Measurements from ENCODE around the gene PPP2R3A. TPM values are rescaled to one million over a fixed set of nuclear protein-coding genes. Genes with fewer than 3 reads are reported as not detected.

The PPP2R3A gene, protein sequence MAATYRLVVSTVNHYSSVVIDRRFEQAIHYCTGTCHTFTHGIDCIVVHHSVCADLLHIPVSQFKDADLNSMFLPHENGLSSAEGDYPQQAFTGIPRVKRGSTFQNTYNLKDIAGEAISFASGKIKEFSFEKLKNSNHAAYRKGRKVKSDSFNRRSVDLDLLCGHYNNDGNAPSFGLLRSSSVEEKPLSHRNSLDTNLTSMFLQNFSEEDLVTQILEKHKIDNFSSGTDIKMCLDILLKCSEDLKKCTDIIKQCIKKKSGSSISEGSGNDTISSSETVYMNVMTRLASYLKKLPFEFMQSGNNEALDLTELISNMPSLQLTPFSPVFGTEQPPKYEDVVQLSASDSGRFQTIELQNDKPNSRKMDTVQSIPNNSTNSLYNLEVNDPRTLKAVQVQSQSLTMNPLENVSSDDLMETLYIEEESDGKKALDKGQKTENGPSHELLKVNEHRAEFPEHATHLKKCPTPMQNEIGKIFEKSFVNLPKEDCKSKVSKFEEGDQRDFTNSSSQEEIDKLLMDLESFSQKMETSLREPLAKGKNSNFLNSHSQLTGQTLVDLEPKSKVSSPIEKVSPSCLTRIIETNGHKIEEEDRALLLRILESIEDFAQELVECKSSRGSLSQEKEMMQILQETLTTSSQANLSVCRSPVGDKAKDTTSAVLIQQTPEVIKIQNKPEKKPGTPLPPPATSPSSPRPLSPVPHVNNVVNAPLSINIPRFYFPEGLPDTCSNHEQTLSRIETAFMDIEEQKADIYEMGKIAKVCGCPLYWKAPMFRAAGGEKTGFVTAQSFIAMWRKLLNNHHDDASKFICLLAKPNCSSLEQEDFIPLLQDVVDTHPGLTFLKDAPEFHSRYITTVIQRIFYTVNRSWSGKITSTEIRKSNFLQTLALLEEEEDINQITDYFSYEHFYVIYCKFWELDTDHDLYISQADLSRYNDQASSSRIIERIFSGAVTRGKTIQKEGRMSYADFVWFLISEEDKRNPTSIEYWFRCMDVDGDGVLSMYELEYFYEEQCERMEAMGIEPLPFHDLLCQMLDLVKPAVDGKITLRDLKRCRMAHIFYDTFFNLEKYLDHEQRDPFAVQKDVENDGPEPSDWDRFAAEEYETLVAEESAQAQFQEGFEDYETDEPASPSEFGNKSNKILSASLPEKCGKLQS (N-terminal part only)
- total RNA-seq, result 6.5 and 12.5 TPM in 2 replicates

DNA sequence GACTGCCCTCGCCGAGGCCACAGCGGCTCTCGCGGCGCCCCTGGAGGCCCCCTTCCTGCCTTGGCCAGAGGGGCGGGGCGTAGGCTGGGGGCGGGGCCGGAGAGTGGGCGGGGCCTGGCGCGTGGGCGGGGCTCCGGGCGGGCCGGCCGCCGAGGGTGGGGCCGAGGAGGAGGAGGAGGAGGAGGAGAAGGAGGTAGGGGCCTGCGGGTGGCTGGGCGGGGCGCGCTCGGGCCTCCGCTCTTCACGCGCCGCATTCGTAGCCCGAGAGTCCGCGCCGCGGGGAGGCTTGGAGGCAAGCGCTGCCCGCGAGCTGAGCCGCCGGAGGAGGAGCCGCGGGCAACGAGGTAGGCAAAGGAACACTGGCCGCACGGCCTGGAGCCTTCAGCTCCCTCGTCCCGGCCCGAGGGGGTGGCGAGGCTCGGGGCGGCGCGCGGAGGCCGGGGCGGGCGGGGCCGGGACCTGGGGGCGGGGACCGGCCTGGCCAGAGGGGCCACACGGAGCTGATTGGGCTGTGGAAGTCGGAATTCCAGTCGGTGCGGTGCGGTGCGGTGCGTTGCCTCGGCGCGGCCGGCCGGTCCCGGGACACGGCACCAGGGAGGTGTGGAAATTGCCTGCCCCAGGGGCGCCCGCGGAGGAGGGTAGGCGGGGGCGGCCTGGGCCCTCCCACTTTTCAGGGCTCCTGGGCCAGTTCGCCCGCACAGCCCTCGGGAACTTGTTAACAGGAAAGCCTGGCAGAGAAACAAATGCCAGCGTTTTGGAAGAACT, at the start of gene PPP2R3A:
PPP2R3A (plus strand) TSS at position 223 of the 765 bp plus-strand sequence. CDS start 35,771 bp downstream, outside the sequence.

DNA sequence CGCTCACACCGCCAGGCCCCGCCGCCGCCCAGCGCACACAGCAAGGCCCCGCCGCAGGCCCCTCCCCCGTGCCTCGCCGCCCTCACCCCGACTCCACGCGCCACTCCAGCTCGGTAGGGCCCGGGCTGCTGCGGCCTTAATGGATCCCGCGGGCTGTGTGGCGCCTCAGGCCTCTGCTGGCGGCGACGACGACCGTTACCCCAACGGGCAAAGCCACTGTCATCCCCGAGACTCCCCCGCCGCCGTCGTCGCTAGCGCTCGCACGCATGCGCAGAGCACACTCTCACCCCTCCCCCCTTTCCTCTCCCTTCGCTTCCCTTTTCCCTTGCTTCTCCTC, 230.5 kb downstream of the PPP2R3A start, which contains the start of gene MSL2:
MSL2 (minus strand) TSS at position 272 of the 337 bp plus-strand sequence. CDS start 1,222 bp downstream, outside the sequence.

Other genes starting within 250 kb of the PPP2R3A start
- 8.0 and 11.3 TPM in 2 replicates for gene MSL2, start 230.6 kb downstream of the PPP2R3A start, total RNA-seq